Fibroblast of lung (primary cell): ENCODE data around the gene RNF186. TPM values are rescaled to one million over a fixed set of nuclear protein-coding genes. Genes with fewer than 3 reads are reported as not detected.
A peak's percentile ranks its signal among the peaks of the same experiment; 100 is the strongest.

Experiments used
- DNase-seq, 2 donors: peaks; one replicate each; pipeline versions ENCODE4 v3.0.0 to v3.0.0-alpha.2; 2010; ENCODE audit warnings: low read depth in 2 of 2
- H2AFZ ChIP-seq: 2 replicates; pipeline ENCODE4 v1.5.1; 2012; ENCODE audit warnings: low read length, control low read depth, inconsistent platforms
- H3K27ac ChIP-seq: 2 replicates; pipeline ENCODE4 v1.5.1; 2011; ENCODE audit warnings: low read length, control low read depth; ENCODE audit not compliant: insufficient read depth
- H3K27me3 ChIP-seq: 2 replicates; pipeline ENCODE4 v1.5.1; 2011; ENCODE audit warnings: mild to moderate bottlenecking, low read length; ENCODE audit not compliant: control insufficient read depth, insufficient read depth
- H3K36me3 ChIP-seq: 2 replicates; pipeline ENCODE4 v1.5.1; 2011; ENCODE audit warnings: low read length; ENCODE audit not compliant: control insufficient read depth, insufficient read depth
- H3K4me1 ChIP-seq: 2 replicates; pipeline ENCODE4 v1.5.1; 2011; ENCODE audit warnings: low read length; ENCODE audit not compliant: control insufficient read depth, insufficient read depth; ENCODE audit errors: extremely low read depth
- H3K4me2 ChIP-seq: 2 replicates; pipeline ENCODE4 v1.5.1; 2011; ENCODE audit warnings: low read length, control low read depth; ENCODE audit not compliant: insufficient read depth; ENCODE audit errors: extremely low read depth
- H3K4me3 ChIP-seq, 4 experiments: fragments of 200-600 bp in 1 of 4; sonication (generic) in 1 of 4; replicated peaks in 1 of 4; 2 replicates each; pipeline ENCODE4 v1.5.1; 2011 to 2016; ENCODE audit warnings: low read length in 4 of 4, low read depth in 3 of 4, mild to moderate bottlenecking in 3 of 4, control low read depth in 2 of 4, inconsistent platforms in 1 of 4, mixed read lengths in 1 of 4; ENCODE audit not compliant: insufficient read depth in 1 of 4; ENCODE audit errors: control extremely low read depth in 1 of 4
- H3K79me2 ChIP-seq: 2 replicates; pipeline ENCODE4 v1.5.1; 2012; ENCODE audit warnings: mild to moderate bottlenecking, low read length, inconsistent platforms; ENCODE audit not compliant: control insufficient read depth, insufficient read depth
- H3K9ac ChIP-seq: 2 replicates; pipeline ENCODE4 v1.5.1; 2011; ENCODE audit warnings: mild to moderate bottlenecking, low read length, control low read depth; ENCODE audit not compliant: insufficient read depth
- H3K9me3 ChIP-seq: 2 replicates; pipeline ENCODE4 v1.5.1; 2012; ENCODE audit warnings: low read depth, low read length; ENCODE audit not compliant: control insufficient read depth, insufficient read depth
- H4K20me1 ChIP-seq: 2 replicates; pipeline ENCODE4 v1.5.1; 2011; ENCODE audit warnings: low read length; ENCODE audit not compliant: control insufficient read depth, insufficient read depth; ENCODE audit errors: extremely low read depth
- CTCF ChIP-seq, 2 donors: IDR thresholded peaks in 1 of 2; conservative IDR thresholded peaks in 1 of 2; 1 replicate in 1 of 2; 2 replicates in 1 of 2; pipeline ENCODE4 v1.5.1; 2011 to 2012; ENCODE audit warnings: low read length in 2 of 2, control low read depth in 1 of 2, inconsistent platforms in 1 of 2, low read depth in 1 of 2, mild to moderate bottlenecking in 1 of 2
- EZH2 ChIP-seq: IDR thresholded peaks from 2 replicates; pipeline ENCODE4 v1.5.1; 2012; ENCODE audit warnings: low read length, control low read depth, mild to moderate bottlenecking; ENCODE audit errors: missing control alignments
- polyA plus RNA-seq, 2 donors: library from polyadenylated mRNA; depleted of rRNA in 1 of 2; stranded (reverse) in 1 of 2; unstranded in 1 of 2; fragments of >200 nt; gene quantifications; 2 replicates each; pipeline ENCODE4 v1.2.1, GENCODE V29; 2011 to 2012; ENCODE audit warnings: missing spikeins in 1 of 2
- total RNA-seq: library from RNA; depleted of rRNA; stranded (reverse); fragments of >200 nt; gene quantifications from 2 replicates; pipeline ENCODE4 v1.2.1, GENCODE V29; 2014

RNF186 gene
- total and polyA plus RNA-seq, 2 donors (not counting 1 experiment from before 2014, with no cell fraction given) = not detected

- TF ChIP-seq EZH2 (no peak), CTCF (conservative IDR thresholded peaks at IDR 0.05 in 1 of 2, IDR thresholded peaks at IDR 0.05 in 1 of 2; ENCODE audit: low read depth in 1 of 2, low read length in 2 of 2) (no peak)
- H3K79me2 ChIP-seq = peaks cover 2% of the 10 kb centered on the region
- peak; percentile 90 to 91 for DNase-seq
- H3K27ac ChIP-seq = peak overlapping the region; percentile 72
- peak overlapping the region; percentile 63 for H3K9ac ChIP-seq
- H3K4me2 ChIP-seq = peak overlapping the region; percentile 82
- peaks cover 14% of the 10 kb centered on the region for H3K4me1 ChIP-seq
- no peaks in the 10 kb centered on the region for H3K9me3 ChIP-seq
- H2AFZ ChIP-seq = peak overlapping the region; percentile 64
- H3K4me3 ChIP-seq = peak overlapping the region; percentile 52 to 70 (median 57)
- no peaks in the 10 kb centered on the region for H4K20me1 ChIP-seq
- H3K27me3 ChIP-seq = no peaks in the 10 kb centered on the region
- H3K36me3 ChIP-seq = no peaks in the 10 kb centered on the region
Measured at GRCh38 chr1:19800076-19800804, 14.8 kb downstream of the RNF186 start.

GRCh38 chr1:19799230-19800075 lies 15.6 kb downstream of the RNF186 start, which contains the start of gene TMCO4:
TSS of gene TMCO4 (minus strand) at chr1:19799916. CDS start at chr1:19780758, 19,158 bp downstream.
- H3K79me2 ChIP-seq = peaks cover 2% of the 10 kb centered on the region
- peaks cover 14% of the 10 kb centered on the region for H3K4me1 ChIP-seq
- peak within 1 kb of the TSS; percentile 66 for H3K9ac ChIP-seq
- H3K9me3 ChIP-seq = no peaks in the 10 kb centered on the region
- peak within 1 kb of the TSS; percentile 97 for H3K4me2 ChIP-seq
- no peaks in the 10 kb centered on the region for H3K36me3 ChIP-seq
- TF ChIP-seq EZH2 (no peak), CTCF (conservative IDR thresholded peaks at IDR 0.05 in 1 of 2, IDR thresholded peaks at IDR 0.05 in 1 of 2; ENCODE audit: low read depth in 1 of 2, low read length in 2 of 2) (peak; percentile 19 to 35)
- peak within 1 kb of the TSS; percentile 52 to 70 (median 59) for H3K4me3 ChIP-seq
- H4K20me1 ChIP-seq = no peaks in the 10 kb centered on the region
- peak within 1 kb of the TSS; percentile 64 for H2AFZ ChIP-seq
- peak within 1 kb of the TSS; percentile 72 for H3K27ac ChIP-seq
- H3K27me3 ChIP-seq = no peaks in the 10 kb centered on the region
- DNase-seq = peak; percentile 39 to 41
